H9 (cell line): ENCODE results near the gene BTBD6. TPM values are rescaled to one million over a fixed set of nuclear protein-coding genes. Genes with fewer than 3 reads are reported as not detected.

ENCODE experiments used
- DNase-seq: peaks from one replicate; pipeline ENCODE4 v3.0.0-alpha.2; 2017
- H2AFZ ChIP-seq: one replicate; pipeline ENCODE4 v1.6.1; 2013; ENCODE audit warnings: mild to moderate bottlenecking, low read length, control low read depth, moderate library complexity
- H2AK5ac ChIP-seq: 2 replicates; pipeline ENCODE4 v1.6.1; 2013; ENCODE audit warnings: low read length, control low read depth, mixed read lengths; ENCODE audit not compliant: insufficient read length
- H2BK120ac ChIP-seq: one replicate; pipeline ENCODE4 v1.6.1; 2013; ENCODE audit warnings: low read depth, mild to moderate bottlenecking, low read length, control low read depth, inconsistent platforms; ENCODE audit not compliant: poor library complexity, severe bottlenecking
- H2BK12ac ChIP-seq: 2 replicates; pipeline ENCODE4 v1.6.1; 2013; ENCODE audit warnings: low read length, control low read depth, mixed read lengths, low read depth; ENCODE audit not compliant: insufficient read length
- H2BK15ac ChIP-seq: 2 replicates; pipeline ENCODE4 v1.6.1; 2013; ENCODE audit warnings: low read depth, low read length, control low read depth
- H2BK20ac ChIP-seq: one replicate; pipeline ENCODE4 v1.6.1; 2013; ENCODE audit warnings: low read depth, mild to moderate bottlenecking, low read length, control low read depth, inconsistent platforms; ENCODE audit not compliant: poor library complexity, severe bottlenecking
- H2BK5ac ChIP-seq: 2 replicates; pipeline ENCODE4 v1.6.1; 2013; ENCODE audit warnings: low read length, control low read depth, mixed read lengths; ENCODE audit not compliant: insufficient read length
- H3K14ac ChIP-seq: 2 replicates; pipeline ENCODE4 v1.6.1; 2013; ENCODE audit warnings: low read length, control low read depth; ENCODE audit not compliant: insufficient read depth
- H3K18ac ChIP-seq: 2 replicates; pipeline ENCODE4 v1.6.1; 2013; ENCODE audit warnings: low read depth, mild to moderate bottlenecking, mixed read lengths, low read length, control low read depth; ENCODE audit not compliant: insufficient read length
- H3K23ac ChIP-seq: 2 replicates; pipeline ENCODE4 v1.6.1; 2013; ENCODE audit warnings: low read length, control low read depth, mixed read lengths, low read depth; ENCODE audit not compliant: insufficient read length
- H3K23me2 ChIP-seq: 2 replicates; pipeline ENCODE4 v1.6.1; 2013; ENCODE audit warnings: low read depth, mild to moderate bottlenecking, mixed read lengths, low read length, control low read depth; ENCODE audit not compliant: insufficient read length, poor library complexity, severe bottlenecking
- H3K27ac ChIP-seq: 2 replicates; pipeline ENCODE4 v1.5.1; 2013; ENCODE audit warnings: low read length, control low read depth, mixed read lengths, low read depth; ENCODE audit not compliant: insufficient read length
- H3K27me3 ChIP-seq: 2 replicates; pipeline ENCODE4 v1.6.1; 2013; ENCODE audit warnings: low read length, control low read depth, inconsistent platforms; ENCODE audit not compliant: insufficient read depth
- H3K4ac ChIP-seq: 2 replicates; pipeline ENCODE4 v1.6.1; 2013; ENCODE audit warnings: low read depth, mild to moderate bottlenecking, control low read depth, inconsistent platforms, low read length, moderate library complexity
- H3K4me1 ChIP-seq: 2 replicates; pipeline ENCODE4 v1.6.1; 2013; ENCODE audit warnings: low read length, control low read depth, inconsistent platforms; ENCODE audit not compliant: insufficient read depth
- H3K4me2 ChIP-seq: 2 replicates; pipeline ENCODE4 v1.6.1; 2013; ENCODE audit warnings: low read length, control low read depth, mixed read lengths; ENCODE audit not compliant: insufficient read length, insufficient read depth
- H3K56ac ChIP-seq: 2 replicates; pipeline ENCODE4 v1.6.1; 2013; ENCODE audit warnings: low read depth, mild to moderate bottlenecking, mixed read lengths, low read length, control low read depth; ENCODE audit not compliant: insufficient read length
- H3K79me1 ChIP-seq: 2 replicates; pipeline ENCODE4 v1.6.1; 2013; ENCODE audit warnings: low read depth, mild to moderate bottlenecking, moderate library complexity, low read length, control low read depth, inconsistent platforms; ENCODE audit not compliant: insufficient read depth, poor library complexity, severe bottlenecking
- H3K79me2 ChIP-seq: 2 replicates; pipeline ENCODE4 v1.6.1; 2013; ENCODE audit warnings: low read length, control low read depth, inconsistent platforms; ENCODE audit not compliant: insufficient read depth
- H3K9ac ChIP-seq: 2 replicates; pipeline ENCODE4 v1.6.1; 2013; ENCODE audit warnings: low read length, control low read depth, mixed read lengths; ENCODE audit not compliant: insufficient read length; ENCODE audit errors: extremely low read depth
- H3K9me3 ChIP-seq: one replicate; pipeline ENCODE4 v1.6.1; 2013; ENCODE audit warnings: low read depth, low read length, inconsistent platforms; ENCODE audit not compliant: control insufficient read depth
- H3T11ph ChIP-seq: one replicate; pipeline ENCODE4 v1.6.1; 2013; ENCODE audit warnings: mild to moderate bottlenecking, low read length, control low read depth, inconsistent platforms
- H4K20me1 ChIP-seq: one replicate; pipeline ENCODE4 v1.6.1; 2013; ENCODE audit not compliant: control insufficient read depth, insufficient read length, insufficient read depth
- H4K5ac ChIP-seq: 2 replicates; pipeline ENCODE4 v1.6.1; 2013; ENCODE audit warnings: low read depth, mild to moderate bottlenecking, mixed read lengths, low read length, control low read depth; ENCODE audit not compliant: insufficient read length
- H4K8ac ChIP-seq: replicated peaks from 2 replicates; pipeline ENCODE4 v1.6.1; 2013; ENCODE audit warnings: low read length, control low read depth, mixed read lengths, low read depth; ENCODE audit not compliant: insufficient read length
- H4K91ac ChIP-seq: 2 replicates; pipeline ENCODE4 v1.6.1; 2013; ENCODE audit warnings: low read depth, mild to moderate bottlenecking, moderate library complexity, mixed read lengths, low read length, control low read depth; ENCODE audit not compliant: insufficient read length
- H3K27ac Mint-ChIP-seq, 3 experiments: 2 replicates in 2 of 3; 3 replicates in 1 of 3; pipeline ENCODE4 v1.8.0; 2020 to 2021; ENCODE audit warnings: mixed read lengths in 3 of 3, mild to moderate bottlenecking in 1 of 3, moderate library complexity in 1 of 3
- H3K27me3 Mint-ChIP-seq: 2 replicates; pipeline ENCODE4 v1.8.0; 2021; ENCODE audit warnings: low read depth, mild to moderate bottlenecking, moderate library complexity, mixed read lengths
- H3K36me3 Mint-ChIP-seq, 3 experiments: 2 replicates in 2 of 3; 3 replicates in 1 of 3; pipeline ENCODE4 v1.8.0; 2020 to 2021; ENCODE audit warnings: low read depth in 3 of 3, mixed read lengths in 3 of 3; ENCODE audit not compliant: insufficient read depth in 1 of 3
- H3K4me1 Mint-ChIP-seq, 2 experiments: 2 replicates each; pipeline ENCODE4 v1.8.0; 2020; ENCODE audit warnings: mixed read lengths in 2 of 2
- H3K4me3 Mint-ChIP-seq, 2 experiments: 2 replicates in 1 of 2; 3 replicates in 1 of 2; pipeline ENCODE4 v1.8.0; 2020 to 2021; ENCODE audit warnings: mild to moderate bottlenecking in 2 of 2, mixed read lengths in 2 of 2, moderate library complexity in 1 of 2
- H3K9me3 Mint-ChIP-seq, 2 experiments: 2 replicates in 1 of 2; 3 replicates in 1 of 2; pipeline ENCODE4 v1.8.0; 2020; ENCODE audit warnings: mild to moderate bottlenecking in 2 of 2, mixed read lengths in 2 of 2, moderate library complexity in 1 of 2
- CTCF ChIP-seq: fragments of 200-600 bp; sonication (generic); conservative IDR thresholded peaks from 3 replicates; pipeline ENCODE4 v1.8.0; 2021; ENCODE audit warnings: antibody characterized with exemption, mild to moderate bottlenecking
- WGBS: extraction: QIAGEN DNeasy Blood & Tissue Kit; methylation state at CpG from one replicate; pipeline ENCODE4 v1.1.7; 2013; ENCODE audit warnings: missing lambda C conversion rate, low lambda C conversion rate, mixed read lengths; ENCODE audit not compliant: insufficient read length; ENCODE audit errors: extremely low coverage; 5-methylcytosine and 5-hydroxymethylcytosine counted together
- total RNA-seq: library from RNA; stranded (reverse); gene quantifications from 2 replicates; pipeline ENCODE4 v1.2.1, GENCODE V29; 2021

BTBD6 gene
- total RNA-seq, 1 experiment from 2014 or later: 23.3 TPM

DNA sequence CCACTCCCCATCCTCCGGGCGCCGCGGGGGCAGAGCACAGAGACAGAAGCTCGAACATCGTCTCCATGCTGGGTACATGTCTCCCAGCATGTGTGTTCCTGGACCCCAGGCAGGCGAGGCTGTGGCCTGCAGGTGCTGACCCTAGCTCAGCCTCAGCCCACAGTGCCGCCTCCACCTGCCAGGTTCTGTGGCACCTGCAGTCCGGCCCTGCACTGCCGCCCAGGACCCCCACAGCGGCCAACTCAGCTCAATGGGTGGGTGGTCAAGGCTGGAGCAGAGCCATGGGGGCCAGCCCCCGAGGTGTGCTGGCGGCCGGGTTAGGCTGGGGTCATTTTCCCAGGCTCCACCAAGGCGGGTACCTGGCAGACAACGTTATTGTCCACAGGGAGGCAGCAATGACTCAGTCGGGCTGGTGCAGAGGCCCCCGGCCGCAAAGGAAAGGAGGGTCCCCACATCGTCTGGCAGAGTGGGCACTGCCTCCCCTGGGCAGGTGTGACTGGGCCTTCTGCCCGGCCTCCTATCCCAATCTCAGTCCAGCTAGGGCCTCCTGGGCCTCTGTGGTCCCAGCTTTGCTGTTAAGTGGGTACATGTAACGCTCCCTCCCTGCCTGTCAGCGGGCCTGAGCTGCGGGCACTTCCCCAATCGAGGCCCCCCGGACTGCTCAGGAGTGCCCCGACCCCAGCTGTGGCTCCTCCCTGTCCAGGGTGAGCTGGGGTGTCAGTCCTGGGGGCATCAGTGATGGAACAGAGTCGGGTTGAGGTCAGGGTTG lies 47.0 kb upstream of the BTBD6 start:
- no peak overlapping the region for H3T11ph ChIP-seq
- H3K9me3 ChIP-seq: no peaks in the 10 kb centered on the region
- no peak overlapping the region for H2AK5ac ChIP-seq
- no peak overlapping the region for H3K18ac ChIP-seq
- no peak overlapping the region for H3K4me3 Mint-ChIP-seq
- H2AFZ ChIP-seq: no peak overlapping the region
- no peaks in the 10 kb centered on the region for H3K23me2 ChIP-seq
- H3K27ac ChIP-seq: no peak overlapping the region
- peak; percentile 52 for TF ChIP-seq CTCF
- H2BK20ac ChIP-seq: no peak overlapping the region
- WGBS: no CpG with 5 or more reads among the region's 28 CpGs
- no peak overlapping the region for H3K56ac ChIP-seq
- H3K9ac ChIP-seq: no peak overlapping the region
- no peaks in the 10 kb centered on the region for H3K4me1 ChIP-seq
- H3K27me3 Mint-ChIP-seq: peaks cover 28% of the 10 kb centered on the region
- DNase-seq: no peak
- no peaks in the 10 kb centered on the region for H3K36me3 Mint-ChIP-seq
- H3K23ac ChIP-seq: no peak overlapping the region
- H3K4ac ChIP-seq: no peak overlapping the region
- no peak overlapping the region for H2BK120ac ChIP-seq
- H3K14ac ChIP-seq: no peak overlapping the region
- no peaks in the 10 kb centered on the region for H3K79me2 ChIP-seq
- H4K20me1 ChIP-seq: no peaks in the 10 kb centered on the region
- H2BK12ac ChIP-seq: no peak overlapping the region
- no peak overlapping the region for H4K91ac ChIP-seq
- H3K27me3 ChIP-seq: no peaks in the 10 kb centered on the region; the same call in 1 of the 2 replicates
- H3K4me2 ChIP-seq: no peak overlapping the region
- no peak overlapping the region for H4K5ac ChIP-seq
- H2BK15ac ChIP-seq: no peak overlapping the region
- no peak overlapping the region for H4K8ac ChIP-seq
- H3K27ac Mint-ChIP-seq: no peak overlapping the region
- no peaks in the 10 kb centered on the region for H3K9me3 Mint-ChIP-seq
- no peak overlapping the region for H2BK5ac ChIP-seq
- no peaks in the 10 kb centered on the region for H3K79me1 ChIP-seq
- H3K4me1 Mint-ChIP-seq: peaks cover 0 to 3% of the 10 kb centered on the region in 2 experiments; a peak in 2 of 4 replicates
